ENCODE results near the gene DLST. TPM values are rescaled to one million over a fixed set of nuclear protein-coding genes. Genes with fewer than 3 reads are reported as not detected.

The DLST gene
- total RNA-seq, 2 experiments from 2014 or later: 74.4 to 95.7 TPM

DNA sequence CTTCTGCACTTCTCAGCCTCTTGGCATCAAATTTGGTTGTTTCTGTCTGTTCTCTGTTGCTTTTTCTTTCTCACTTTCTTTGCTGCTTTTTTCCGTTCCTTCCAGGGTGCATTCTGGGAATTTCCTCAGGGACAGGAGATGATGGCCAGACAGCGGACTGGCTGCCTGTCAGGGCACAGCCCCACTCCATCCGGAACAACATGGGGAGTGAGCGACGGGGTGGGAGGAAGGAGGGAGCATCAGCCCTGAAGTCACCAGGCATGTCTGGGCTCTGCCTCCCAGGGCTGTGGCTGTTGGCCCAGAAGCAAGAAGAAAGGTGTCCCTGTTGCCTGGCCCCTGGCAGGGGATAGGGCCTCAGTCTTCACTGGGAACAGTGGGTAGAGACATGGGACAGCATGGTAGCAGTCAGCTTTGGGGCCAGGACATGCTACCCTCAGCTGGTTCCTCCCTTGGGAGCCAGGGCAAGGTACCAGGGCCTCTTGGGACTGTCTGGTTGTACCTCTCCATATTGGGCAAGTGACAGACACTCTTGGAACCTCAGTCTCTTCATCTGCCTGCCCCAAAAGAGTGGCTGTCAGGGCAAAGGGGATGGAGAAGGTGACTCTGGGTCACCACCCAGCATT lies 65.1 kb downstream of the DLST start:
- no peak for DNase-seq (ENCODE audit: low spot score)
- no peak for TF ChIP-seq EZH2phosphoT487 (IDR thresholded peaks at IDR 0.05; ENCODE audit: borderline replicate concordance, low read depth, low read length)
- TF ChIP-seq, protein P1, sequence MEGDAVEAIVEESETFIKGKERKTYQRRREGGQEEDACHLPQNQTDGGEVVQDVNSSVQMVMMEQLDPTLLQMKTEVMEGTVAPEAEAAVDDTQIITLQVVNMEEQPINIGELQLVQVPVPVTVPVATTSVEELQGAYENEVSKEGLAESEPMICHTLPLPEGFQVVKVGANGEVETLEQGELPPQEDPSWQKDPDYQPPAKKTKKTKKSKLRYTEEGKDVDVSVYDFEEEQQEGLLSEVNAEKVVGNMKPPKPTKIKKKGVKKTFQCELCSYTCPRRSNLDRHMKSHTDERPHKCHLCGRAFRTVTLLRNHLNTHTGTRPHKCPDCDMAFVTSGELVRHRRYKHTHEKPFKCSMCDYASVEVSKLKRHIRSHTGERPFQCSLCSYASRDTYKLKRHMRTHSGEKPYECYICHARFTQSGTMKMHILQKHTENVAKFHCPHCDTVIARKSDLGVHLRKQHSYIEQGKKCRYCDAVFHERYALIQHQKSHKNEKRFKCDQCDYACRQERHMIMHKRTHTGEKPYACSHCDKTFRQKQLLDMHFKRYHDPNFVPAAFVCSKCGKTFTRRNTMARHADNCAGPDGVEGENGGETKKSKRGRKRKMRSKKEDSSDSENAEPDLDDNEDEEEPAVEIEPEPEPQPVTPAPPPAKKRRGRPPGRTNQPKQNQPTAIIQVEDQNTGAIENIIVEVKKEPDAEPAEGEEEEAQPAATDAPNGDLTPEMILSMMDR (conservative IDR thresholded peaks at IDR 0.05; ENCODE audit: low read length): no peak; the same call in none of the 2 replicates
- CTCF ChIA-PET (ENCODE audit: unreplicated experiment): no interaction called here
- peak overlapping the region; percentile 49; the same call in 1 of the 2 replicates for H2AFZ ChIP-seq (ENCODE audit: low read length)
- H3K4me1 ChIP-seq (ENCODE audit: insufficient read depth, low read length, poor library complexity, severe bottlenecking): peaks cover 39% of the 10 kb centered on the region
- peak overlapping the region; percentile 13 for H3K4me2 ChIP-seq (ENCODE audit: low read length)
- H4K20me1 ChIP-seq (ENCODE audit: insufficient read depth, low read length): no peaks in the 10 kb centered on the region
- no peaks in the 10 kb centered on the region for H3K79me2 ChIP-seq (ENCODE audit: insufficient read depth, low read depth, low read length)
- BruUV-seq (replicated peaks): no TSS peak
- POLR2A ChIA-PET: no interaction called here
- H3K27ac ChIP-seq (ENCODE audit: low read depth, low read length, poor library complexity, severe bottlenecking): no peak overlapping the region
- no peak overlapping the region for H3K4me3 ChIP-seq (ENCODE audit: low read depth, low read length, poor library complexity, severe bottlenecking)
- intact Hi-C loops (cut with micrococcal nuclease; ENCODE audit: unreplicated experiment): loop anchor here (1.0 to 5.0 kb wide), 5 partner anchors 56 to 356 kb away; partner anchors contain the start of genes EIF2B2 and ZC2HC1C
- H3K36me3 ChIP-seq (ENCODE audit: insufficient read depth, low read length): no peaks in the 10 kb centered on the region
- no peaks in the 10 kb centered on the region for H3K9me2 ChIP-seq (ENCODE audit: insufficient read depth, low read length)
- H3K9me3 ChIP-seq (ENCODE audit: low read length): no peaks in the 10 kb centered on the region

DNA sequence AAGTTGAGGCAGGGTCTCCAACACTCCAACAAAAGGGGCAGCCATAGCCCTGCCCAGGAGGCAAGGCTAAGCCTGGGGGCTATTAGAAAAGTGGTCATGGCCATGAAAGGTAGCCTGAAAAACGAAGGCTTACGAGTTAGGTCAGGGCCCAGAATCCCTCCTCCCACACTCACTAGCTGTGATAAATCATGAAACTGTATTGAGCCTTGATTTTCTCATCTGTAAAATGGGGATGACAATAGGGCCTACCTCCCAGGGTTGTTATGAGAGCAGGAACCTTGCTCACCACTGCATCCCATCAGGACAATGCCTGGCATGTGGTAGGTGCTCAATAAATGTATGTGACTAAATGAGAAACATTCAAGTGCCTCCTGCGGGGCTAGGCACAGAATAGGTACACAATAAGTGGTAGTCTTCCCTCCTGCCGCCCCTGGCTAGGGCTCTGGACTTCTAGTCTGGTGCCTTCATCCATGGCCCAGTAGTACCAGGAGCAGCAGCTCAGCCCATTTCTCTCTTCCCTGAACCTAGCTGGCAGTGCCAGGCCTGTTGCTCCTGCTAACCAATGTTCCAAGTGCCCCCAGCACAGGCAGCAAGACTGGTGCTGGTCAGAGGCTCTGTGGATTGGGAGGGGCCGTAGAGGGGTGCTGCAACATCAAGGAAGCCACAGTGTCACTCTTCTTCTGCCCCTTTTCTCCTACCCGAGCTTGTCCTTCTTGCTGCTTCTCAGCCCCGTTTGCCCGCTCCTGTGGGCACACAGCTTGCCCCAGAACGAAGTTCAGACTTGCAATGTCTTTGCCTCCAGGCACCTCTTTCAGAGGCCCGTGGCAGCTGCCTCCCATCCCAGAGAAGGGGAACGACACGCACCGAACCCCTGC lies 65.9 kb downstream of the DLST start:
- DNase-seq (ENCODE audit: low spot score): no peak
- H3K4me1 ChIP-seq (ENCODE audit: insufficient read depth, low read length, poor library complexity, severe bottlenecking): peaks cover 31% of the 10 kb centered on the region
- H3K79me2 ChIP-seq (ENCODE audit: insufficient read depth, low read depth, low read length): no peaks in the 10 kb centered on the region
- TF ChIP-seq, protein P1 (conservative IDR thresholded peaks at IDR 0.05; ENCODE audit: low read length): no peak
- no peak for TF ChIP-seq EZH2phosphoT487 (IDR thresholded peaks at IDR 0.05; ENCODE audit: borderline replicate concordance, low read depth, low read length)
- no peak overlapping the region for H3K27ac ChIP-seq (ENCODE audit: low read depth, low read length, poor library complexity, severe bottlenecking)
- H3K4me2 ChIP-seq (ENCODE audit: low read length): no peak overlapping the region
- no peaks in the 10 kb centered on the region for H3K9me3 ChIP-seq (ENCODE audit: low read length)
- H4K20me1 ChIP-seq (ENCODE audit: insufficient read depth, low read length): no peaks in the 10 kb centered on the region
- POLR2A ChIA-PET: interaction anchor here (0.9 kb wide), 1 partner anchor 12 kb away, joined by 3 read pairs; no protein-coding TSS in a partner anchor
- intact Hi-C loops (cut with micrococcal nuclease; ENCODE audit: unreplicated experiment): loop anchor here (5.0 kb wide), 3 partner anchors 75 to 355 kb away; partner anchors contain the start of gene ZC2HC1C
- CTCF ChIA-PET (ENCODE audit: unreplicated experiment): no interaction called here
- H3K9me2 ChIP-seq (ENCODE audit: insufficient read depth, low read length): no peaks in the 10 kb centered on the region
- no peak overlapping the region for H3K4me3 ChIP-seq (ENCODE audit: low read depth, low read length, poor library complexity, severe bottlenecking)
- no peaks in the 10 kb centered on the region for H3K36me3 ChIP-seq (ENCODE audit: insufficient read depth, low read length)
- no peak overlapping the region for H2AFZ ChIP-seq (ENCODE audit: low read length)
- no TSS peak for BruUV-seq (replicated peaks)

Data from OCI-LY7 (cell line).